DMS114 treated with DMSO at 0.1 percent for 48 hours (cell line): ENCODE measurements around the gene TOB1.
"Not testable (repeated sequence)": the region's sequence is repeated elsewhere in the genome, so short reads cannot be mapped to it uniquely, and the experiment has no call there.

Experiments used
- DNase-seq: peaks from one replicate; lab custom pipeline; 2025; ENCODE audit not compliant: unreplicated experiment; lab: John Stamatoyannopoulos, UW

Gene TOB1

DNA sequence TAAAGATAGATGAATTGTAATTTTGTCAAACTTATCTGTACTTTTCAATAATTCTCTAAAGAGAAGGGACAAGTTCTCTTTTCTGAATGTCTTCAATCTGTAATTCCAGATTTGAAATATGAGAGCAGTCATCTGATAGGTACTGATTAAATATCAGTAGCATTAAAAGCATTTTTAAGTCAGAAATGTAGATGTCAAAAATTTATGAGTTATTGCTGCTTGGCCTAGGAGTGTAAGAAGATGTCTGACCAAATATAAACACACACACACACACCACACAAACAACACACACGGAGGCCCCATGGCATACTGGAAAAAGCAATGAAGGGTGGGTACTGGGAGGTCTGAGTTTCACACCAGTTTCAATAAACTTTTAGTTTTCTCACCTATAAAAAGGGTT, 2.4 kb upstream of the TOB1 start:
- DNase-seq, result no peak

- DNase-seq, result no peak
These were observed 1.9 kb upstream of the TOB1 start for GRCh38 chr17:50868140-50868438.

DNA sequence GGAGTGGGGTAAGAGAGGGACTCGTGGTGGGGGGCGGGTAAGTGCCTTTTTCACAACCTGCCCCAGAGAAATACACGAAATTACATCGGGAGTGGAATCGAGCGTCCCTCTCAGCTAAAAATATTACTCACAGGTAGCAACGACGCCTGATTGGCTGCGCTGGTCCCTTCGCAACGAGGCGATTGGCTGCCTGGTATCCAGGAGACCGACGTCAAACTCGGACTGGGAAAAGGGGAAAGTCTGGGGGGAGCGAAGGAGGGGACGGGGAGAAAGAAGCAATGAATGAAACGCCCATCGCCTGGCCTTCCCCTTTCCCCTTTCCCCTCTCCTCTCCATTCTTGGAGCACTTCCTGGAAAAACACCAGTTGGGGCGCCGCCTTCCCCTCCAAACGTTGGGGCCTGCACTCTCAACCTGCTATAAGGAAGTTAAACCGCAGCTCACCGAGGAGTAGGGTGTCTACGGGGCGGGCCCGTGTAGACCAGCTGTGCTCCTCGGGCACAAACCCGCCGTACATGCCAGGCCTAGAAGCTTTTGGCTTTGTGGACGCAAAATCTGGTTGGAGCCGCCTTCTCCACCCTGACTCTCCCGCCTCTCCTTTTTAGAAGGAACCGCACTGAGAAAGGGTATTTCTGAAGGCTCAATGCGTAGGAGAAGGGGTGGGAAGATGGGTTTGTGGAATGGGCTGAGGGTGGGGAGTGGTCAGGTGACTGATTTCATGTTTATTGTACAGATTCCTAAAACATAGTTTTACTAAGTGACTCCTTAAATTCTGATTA, 1.4 kb upstream of the TOB1 start:
- peak; percentile 91 for DNase-seq

GRCh38 chr17:50866950-50867362, 802 bp upstream of the TOB1 start:
- DNase-seq, result no peak

GRCh38 chr17:50865868-50866260, 290 bp downstream of the TOB1 start:
- DNase-seq, result no peak

DNA sequence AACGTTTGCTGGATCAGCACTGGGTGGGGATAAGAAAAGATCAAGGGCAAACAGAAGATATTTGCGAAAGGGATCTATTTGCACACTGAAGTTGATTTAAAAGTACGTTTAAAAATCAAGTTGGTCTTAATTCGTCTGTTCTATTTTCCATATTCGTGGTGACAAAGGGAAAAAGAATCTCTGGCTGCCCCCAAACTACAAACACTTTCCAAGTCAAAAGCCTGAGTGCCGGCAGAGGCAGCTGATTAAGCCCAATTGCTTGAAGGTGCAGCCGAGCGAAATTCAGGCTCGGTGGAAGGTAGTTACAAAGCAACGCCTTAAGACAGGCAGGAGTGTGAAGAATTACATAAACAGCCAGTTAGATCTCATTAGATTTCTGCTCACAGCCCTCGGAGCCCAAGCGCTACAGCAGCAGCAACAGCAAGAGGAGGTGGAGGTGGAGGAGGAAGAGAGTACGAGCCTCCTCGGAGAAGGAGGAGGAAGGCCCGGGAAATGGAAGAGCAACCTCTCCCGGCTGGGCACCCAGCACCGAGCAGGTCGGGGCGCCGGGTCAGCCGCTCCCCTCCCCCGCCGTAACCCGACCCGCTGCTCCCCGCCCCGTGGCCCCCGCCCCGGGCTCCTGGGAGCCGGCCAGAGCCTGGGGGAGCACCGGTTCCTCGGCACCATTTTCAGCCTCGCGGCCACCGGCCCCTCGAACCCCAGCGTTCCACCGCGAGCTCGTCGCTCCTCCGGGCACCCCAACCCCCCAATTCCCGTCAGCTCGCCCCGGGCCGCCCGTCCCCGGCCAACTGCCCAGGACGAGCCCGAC, 890 bp downstream of the TOB1 start:
- DNase-seq, result no peak

DNA sequence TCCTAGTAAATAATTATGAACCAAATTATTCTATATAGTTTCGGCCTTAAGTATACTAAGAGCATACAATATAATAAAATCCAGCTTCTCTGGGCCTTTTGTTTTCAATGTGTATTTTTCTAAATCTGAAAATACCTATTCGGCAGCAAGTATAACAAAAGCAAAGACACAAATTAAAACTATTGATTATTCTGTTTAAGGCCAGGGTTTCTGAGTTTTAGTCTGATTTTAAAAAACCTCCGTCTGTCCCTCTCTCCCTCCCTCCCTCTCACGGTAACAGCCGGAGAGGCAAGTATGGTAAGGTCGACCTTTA, 1.5 kb downstream of the TOB1 start:
- DNase-seq, result no peak

DNA sequence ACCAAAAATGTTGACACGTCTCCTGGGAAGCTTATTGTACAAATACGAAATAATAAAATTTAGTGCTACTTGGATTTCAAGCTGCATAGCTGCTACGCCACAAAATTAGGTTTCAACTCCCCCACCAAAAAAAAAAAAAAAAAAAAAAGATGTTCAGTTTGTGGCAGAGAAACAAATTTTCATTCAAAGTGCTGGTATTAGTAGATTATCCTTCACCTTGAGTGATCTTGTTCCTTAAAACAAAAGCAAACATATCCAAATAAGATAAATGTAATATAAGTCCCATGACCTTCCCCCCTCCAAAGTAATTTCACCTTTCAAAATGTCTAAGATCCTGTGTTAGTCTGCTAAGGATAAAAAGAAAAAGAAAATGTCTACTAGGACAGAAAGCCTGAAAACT, 2.2 kb downstream of the TOB1 start:
- DNase-seq, result no peak

DNA sequence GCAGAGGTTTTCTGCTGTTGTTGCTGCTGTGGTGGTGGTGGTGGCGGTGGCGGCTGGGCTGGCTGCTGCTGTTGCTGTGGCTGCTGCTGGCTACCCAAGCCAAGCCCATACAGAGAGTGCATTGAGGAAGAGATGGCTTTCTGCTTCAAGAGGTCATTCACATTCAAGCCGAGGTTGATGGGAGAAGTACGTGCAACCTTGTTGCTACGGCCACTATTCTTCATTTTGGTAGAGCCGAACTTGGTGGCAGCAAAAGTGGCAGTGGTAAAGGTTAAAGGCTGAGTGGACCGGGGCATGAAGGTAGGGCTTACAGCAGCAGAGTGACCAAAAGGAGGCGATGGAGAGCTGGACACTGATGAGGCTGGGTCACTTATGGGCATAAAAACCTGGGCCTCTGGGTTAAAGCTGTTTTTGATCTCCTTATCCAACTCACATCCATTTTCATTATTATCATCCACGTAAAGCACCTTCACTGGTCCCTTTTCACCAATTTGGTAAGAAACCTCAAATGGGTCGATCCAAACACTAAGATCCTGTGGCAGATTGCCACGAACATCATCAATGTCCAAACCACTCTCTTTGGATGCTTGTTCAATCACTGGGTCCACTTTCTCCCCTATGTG, 2.8 kb downstream of the TOB1 start:
- DNase-seq, result no peak

- DNase-seq, result no peak
These were observed 4.2 kb downstream of the TOB1 start for GRCh38 chr17:50861822-50862528.

DNA sequence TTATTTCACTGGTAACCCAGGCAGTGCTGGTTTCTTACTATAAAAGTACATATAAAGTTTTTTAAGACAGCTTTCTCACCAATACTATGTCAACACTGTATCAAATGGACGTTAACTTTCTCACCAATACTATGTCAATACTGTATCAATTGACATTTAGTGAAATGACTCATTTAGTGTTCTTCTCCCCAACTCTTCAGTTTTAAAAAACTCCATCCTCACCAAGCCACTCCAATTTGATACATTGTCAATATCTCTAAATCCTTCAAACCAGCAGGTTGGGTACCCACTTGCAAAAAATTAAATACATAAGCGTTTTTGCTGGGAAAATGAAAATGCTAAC, 4.8 kb downstream of the TOB1 start:
- DNase-seq, result no peak

GRCh38 chr17:50859727-50860126, 6.4 kb downstream of the TOB1 start:
- not testable (repeated sequence) for DNase-seq

DNA sequence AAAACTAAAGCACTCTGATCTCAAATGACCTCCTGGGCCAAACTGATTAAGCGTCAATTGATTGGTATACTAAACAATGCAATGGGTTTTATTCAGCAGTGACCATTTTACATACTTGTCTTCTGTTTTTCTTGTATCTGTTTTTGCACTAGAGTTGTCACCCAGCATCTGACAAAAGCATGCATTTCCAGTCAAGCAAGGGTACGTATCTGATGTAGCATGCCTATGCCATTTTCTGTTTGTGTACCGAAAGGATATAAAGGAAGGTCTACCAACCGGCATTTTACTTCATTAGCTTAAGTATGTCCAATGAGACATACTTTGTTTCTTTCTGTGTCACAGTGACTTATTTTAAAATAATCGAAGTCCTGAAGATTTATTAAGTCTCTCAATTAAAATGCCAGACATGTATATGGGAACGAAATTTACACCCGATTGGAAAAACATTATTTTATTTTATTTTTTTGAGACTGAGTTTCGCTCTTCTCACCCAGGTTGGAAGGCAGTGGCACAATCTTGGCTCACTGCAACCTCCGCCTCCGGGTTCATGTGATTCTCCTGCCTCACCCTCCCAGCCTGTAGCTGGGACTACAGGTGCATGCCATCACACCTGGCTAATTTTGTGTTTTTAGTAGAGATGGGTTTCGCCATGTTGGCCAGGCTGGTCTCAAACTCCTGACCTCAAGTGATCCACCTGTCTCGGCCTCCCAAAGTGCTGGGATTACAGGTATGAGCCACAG, 7.5 kb downstream of the TOB1 start:
- DNase-seq, result no peak

- DNase-seq, result no peak
These were observed 9.7 kb downstream of the TOB1 start for GRCh38 chr17:50856431-50856830.

- DNase-seq, result no peak
These were observed 10.3 kb downstream of the TOB1 start for GRCh38 chr17:50855708-50856330.

GRCh38 chr17:50853781-50854180, 12.4 kb downstream of the TOB1 start:
- no peak for DNase-seq

- no peak for DNase-seq
These were observed 13.0 kb downstream of the TOB1 start for GRCh38 chr17:50853015-50853615.

DNA sequence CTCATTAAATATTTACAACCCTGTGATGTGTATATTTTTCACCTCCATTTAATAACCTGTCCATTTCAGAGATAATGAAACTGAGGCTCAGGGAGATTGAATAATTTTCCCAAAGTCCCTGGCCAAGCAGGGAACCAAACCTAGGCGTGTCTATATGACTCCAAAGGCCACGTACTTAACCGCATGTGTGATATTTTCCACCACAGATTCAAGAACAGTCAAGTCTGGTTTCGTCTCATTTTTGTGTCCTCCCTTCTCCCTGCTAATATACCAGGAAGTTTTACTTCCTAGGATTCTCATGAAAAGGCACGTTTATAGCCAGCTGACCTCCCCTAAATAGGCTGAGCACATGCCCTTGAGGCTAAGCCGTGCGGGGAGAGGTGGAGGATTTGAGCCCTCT, 15.5 kb downstream of the TOB1 start:
- no peak for DNase-seq

DNA sequence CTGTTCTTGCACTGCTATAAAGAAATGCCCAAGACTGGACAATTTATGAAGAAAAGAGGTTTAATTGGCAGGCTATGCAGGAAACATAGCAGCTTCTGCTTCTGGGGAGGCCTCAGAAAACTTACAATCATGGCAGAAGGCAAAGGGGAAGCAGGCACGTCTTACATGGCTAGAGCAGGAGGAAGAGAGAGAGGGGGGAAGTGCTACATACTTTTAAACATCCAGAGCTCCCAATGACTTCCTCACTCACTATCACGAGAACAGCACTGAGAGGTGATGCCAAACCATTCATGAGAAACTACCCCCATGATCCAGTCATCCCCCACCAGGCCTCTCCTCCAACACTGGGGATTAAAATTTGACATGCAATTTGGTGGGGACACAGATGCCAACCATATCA, 17.4 kb downstream of the TOB1 start:
- DNase-seq, result no peak

GRCh38 chr17:50848039-50848438, 18.1 kb downstream of the TOB1 start:
- no peak for DNase-seq
